Measurements from ENCODE around the gene HES3.
A peak's percentile ranks its signal among the peaks of the same experiment; 100 is the strongest.
"Not testable (repeated sequence)": the region's sequence is repeated elsewhere in the genome, so short reads cannot be mapped to it uniquely, and the experiment has no call there.

HES3 gene

GRCh38 chr1:6219641-6220040 lies 24.3 kb upstream of the HES3 start:
- not testable (repeated sequence) for DNase-seq (ENCODE audit: low read depth in 2 of 2)

DNA sequence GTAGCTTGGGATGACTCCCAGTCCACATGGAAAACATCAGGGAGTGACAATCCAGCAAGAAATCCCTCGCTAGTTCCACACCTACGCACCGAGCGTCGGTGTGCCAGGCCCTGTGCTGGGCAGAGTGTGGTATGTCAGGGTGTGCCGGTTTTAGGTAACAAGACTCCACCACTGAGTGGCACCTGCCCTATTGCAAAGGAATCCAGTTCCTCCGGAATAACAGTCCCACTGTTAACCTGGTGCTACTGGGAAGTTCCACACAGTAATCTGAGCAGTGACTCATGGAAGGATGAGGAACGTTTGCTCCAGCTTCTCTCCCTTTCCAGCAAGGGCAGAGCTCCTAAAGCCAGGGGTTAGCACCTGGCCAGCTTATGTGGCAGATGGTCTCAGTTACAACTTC lies 23.7 kb upstream of the HES3 start:
- no peak for DNase-seq (ENCODE audit: low read depth in 2 of 2)

DNA sequence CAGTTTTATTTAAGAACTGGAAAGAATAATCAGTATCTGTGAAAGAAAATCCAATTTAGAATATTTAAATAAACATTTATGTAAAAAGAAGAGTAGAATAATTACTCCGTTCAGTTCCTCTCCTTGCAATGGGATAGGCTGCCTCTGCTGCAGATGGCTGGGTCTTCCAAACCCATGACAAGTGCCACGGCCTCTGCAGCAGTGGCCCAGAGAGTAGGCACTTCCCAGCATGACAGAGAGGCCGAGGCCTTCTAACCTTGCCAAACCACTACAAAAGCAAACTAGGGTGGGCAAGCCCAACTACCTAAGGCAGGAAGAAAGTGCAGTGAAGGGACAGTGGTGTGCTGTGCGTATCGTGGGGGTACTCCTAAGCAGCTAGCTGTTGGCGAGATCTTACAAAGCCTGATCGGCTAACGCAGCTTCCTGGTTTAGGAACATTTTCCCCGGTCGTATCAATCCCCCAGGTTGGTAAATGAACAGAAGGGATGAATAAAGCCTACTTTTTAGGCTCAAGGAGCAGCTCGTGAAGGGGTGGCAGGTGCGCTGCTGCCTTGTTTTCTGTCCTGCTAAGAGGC lies 22.7 kb upstream of the HES3 start:
- DNase-seq (ENCODE audit: low read depth in 2 of 2) = no peak

- no peak for DNase-seq (ENCODE audit: low read depth in 2 of 2)
Measured at GRCh38 chr1:6222636-6223035, 21.3 kb upstream of the HES3 start.

GRCh38 chr1:6223617-6224016 lies 20.4 kb upstream of the HES3 start:
- DNase-seq (ENCODE audit: low read depth in 2 of 2) = no peak

- DNase-seq (ENCODE audit: low read depth in 2 of 2) = no peak
Measured at GRCh38 chr1:6224718-6225117, 19.3 kb upstream of the HES3 start.

GRCh38 chr1:6225651-6226050 lies 18.3 kb upstream of the HES3 start:
- no peak for DNase-seq (ENCODE audit: low read depth in 2 of 2)

DNA sequence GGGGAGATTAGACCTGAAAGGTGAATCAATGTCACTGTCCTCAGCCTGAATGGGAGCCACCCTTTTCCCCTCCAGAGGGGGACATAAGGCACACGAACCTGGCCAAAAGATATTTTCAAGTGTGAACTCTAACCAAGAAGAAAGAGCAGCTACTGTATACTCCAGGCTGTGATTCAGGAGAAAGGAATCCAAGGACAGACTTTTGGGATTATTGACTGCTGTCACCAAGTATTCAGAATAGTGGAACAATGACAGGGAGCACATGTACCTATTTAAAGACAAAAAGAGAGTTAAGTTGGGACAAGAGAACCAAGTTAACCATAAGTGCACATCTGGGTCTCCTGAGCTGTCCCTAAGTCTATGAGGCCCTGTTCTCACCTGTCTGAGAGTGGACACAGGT lies 10.6 kb upstream of the HES3 start:
- DNase-seq (ENCODE audit: low read depth in 2 of 2) = no peak

DNA sequence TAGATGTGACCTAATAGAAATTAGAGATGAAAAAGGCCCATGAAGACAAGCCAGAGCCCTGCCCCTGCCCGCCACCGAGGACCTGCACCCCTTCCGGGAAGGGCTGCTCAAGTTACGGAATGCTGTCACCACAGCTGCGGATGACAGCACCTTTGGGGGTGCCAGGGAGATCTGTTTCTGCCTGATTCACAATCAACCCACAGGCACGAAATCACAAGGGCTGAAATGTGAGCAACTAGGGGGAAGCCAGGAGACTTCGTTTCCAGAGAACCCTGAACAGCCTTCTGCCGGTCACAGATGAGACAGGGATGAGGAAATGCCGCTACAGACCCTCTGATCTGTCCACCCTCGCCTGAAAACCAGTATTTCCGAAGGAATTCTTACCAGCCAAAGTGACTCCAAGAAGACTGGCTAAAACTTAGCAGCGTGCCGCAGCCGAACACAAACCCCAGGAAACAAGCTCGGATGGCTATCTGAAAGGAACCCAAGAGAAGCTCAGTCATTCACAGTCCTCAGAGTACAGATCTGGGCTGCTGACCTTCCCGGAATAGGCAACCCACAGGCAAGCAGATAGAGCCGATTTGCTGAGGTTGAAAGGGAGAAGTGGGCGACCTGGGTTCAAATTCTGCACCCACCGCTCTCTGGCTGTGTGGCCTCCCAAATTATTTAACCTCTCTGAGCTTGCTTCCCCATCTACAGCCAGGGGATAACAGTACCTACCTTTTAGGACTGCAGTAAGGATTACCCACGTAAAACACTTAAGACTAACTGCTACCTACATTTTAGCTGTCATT lies 9.3 kb upstream of the HES3 start:
- DNase-seq (ENCODE audit: low read depth in 2 of 2) = no peak

DNA sequence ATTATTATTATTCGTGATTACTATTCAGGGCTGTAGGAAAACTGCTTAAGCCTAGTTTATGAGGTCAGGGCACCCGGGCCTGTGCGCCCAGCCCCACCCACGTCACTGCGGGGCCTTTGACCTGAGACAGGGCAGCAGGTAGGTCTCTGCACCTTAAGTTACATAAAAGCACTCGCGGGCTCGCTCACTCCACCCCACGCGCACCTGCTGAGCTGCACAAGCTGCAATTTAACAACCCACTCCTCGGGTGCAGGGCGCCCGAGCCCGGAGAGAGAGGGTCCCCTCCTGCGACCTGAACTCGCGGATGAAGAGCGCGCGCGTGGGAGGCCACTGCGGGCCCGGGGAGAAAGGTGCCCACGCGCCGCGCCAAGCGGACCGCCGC lies 8.7 kb upstream of the HES3 start:
- DNase-seq (ENCODE audit: low read depth in 2 of 2) = no peak

GRCh38 chr1:6237093-6237492 lies 6.9 kb upstream of the HES3 start:
- DNase-seq (ENCODE audit: low read depth in 2 of 2) = no peak

GRCh38 chr1:6239213-6239752 lies 4.7 kb upstream of the HES3 start:
- no peak for DNase-seq (ENCODE audit: low read depth in 2 of 2)

GRCh38 chr1:6239950-6240768 lies 3.8 kb upstream of the HES3 start:
- no peak for DNase-seq (ENCODE audit: low read depth in 2 of 2)

DNA sequence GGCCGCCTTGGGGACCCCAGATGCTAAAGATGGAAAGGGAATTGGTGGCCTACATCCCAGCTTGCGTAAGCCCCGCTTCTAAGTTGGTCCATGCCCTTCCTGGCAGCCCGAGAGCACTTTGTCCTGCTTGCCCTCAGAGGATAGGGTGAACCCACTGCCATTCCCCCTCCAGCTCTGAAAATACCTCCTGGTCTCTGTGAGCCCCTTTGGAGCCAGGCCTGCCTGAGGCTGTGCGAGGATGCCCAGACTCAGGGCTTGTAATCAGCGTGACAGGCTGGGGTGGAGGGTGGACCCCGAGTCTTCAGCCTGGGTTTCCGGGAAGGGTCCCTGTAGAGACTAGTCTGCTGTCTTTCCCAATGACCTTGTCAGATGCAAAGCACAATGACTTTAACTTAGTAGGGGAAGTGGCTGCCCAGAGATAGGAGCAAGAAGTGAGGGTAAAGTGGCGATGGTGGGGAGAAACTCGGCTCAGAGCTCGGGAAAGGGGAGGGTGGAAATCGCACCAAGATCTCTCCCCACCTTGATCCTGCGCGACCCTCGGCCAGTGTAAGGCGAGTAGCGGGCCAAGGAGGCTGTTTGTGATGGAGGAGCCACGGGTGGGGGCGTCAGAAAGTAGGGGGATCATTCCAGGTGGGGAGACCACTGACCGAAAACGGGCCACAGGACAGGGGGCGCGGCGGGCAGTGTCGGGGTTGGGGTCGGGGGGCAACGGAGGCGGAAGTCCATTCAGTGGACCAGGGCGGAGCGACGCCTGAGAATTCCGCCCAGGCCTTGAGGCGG lies 2.7 kb upstream of the HES3 start:
- no peak for DNase-seq (ENCODE audit: low read depth in 2 of 2)

GRCh38 chr1:6241887-6242740 lies 1.9 kb upstream of the HES3 start:
- no peak for DNase-seq (ENCODE audit: low read depth in 2 of 2)

DNA sequence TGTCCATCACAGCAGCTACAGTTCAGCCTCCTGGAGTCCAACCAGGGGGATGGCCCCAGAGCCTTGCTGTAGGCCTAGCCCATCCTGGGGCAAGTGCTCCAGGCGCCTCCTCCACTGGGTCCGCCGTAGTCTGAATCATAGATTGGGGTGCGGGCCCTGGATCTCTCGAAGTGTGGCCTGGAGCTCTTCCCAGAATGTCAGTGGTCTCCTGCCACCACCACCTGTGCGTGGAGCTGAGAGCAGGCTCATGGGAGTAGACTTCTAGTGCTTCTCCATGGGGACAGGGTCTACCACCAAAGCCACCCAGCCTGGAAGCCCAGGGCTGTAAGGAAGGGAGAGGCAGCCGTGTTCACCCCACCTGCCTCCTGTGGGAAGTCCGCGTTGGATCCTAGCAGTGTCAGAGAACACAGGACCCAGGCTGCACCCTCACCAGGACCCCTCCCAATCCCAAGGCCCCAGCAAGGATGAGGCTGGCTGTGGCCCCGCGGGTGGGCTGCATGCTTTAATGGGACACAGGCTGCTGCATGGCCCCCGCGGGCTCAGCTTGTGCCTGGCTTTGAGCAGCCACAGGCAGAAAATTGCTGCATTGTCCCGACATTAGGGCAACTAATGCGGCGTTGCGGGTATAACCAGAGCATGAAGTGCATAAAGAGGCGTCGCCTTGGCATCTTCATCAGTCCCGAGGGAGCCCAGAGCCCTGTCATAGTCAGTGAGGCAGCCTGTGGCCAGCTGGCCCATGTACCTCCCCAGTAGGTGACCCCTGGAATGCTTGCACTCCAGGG lies 735 bp upstream of the HES3 start:
- no peak for DNase-seq (ENCODE audit: low read depth in 2 of 2)

DNA sequence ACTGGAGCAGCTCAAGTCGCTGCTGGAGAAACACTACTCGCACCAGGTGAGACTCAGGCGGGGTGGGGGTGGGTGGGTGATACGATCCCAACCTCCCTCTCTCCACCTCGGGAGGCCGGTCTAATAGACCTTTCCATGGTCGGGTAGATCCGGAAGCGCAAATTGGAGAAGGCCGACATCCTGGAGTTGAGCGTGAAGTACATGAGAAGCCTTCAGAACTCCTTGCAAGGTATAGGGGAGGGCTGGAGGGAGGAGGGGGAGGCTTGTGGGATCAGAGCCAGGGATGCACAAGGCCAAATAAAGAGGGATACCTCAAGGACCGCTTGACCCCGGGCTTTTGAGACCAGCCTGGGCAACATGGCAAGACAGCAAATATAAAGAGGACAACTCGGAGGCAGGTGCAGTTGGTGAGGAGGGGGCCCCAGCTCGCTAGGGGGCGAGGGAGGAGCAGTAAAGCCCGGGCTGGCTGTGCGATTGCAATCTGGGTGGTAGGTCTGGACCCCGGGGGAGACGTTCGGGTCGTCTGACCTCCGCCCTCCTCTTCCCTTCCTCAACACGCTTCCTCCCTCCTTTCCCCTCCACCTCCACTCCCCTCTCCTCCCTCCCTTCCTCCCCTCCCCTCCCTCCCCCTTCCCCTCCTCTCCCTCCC lies 546 bp downstream of the HES3 start:
- no peak for DNase-seq (ENCODE audit: low read depth in 2 of 2)

DNA sequence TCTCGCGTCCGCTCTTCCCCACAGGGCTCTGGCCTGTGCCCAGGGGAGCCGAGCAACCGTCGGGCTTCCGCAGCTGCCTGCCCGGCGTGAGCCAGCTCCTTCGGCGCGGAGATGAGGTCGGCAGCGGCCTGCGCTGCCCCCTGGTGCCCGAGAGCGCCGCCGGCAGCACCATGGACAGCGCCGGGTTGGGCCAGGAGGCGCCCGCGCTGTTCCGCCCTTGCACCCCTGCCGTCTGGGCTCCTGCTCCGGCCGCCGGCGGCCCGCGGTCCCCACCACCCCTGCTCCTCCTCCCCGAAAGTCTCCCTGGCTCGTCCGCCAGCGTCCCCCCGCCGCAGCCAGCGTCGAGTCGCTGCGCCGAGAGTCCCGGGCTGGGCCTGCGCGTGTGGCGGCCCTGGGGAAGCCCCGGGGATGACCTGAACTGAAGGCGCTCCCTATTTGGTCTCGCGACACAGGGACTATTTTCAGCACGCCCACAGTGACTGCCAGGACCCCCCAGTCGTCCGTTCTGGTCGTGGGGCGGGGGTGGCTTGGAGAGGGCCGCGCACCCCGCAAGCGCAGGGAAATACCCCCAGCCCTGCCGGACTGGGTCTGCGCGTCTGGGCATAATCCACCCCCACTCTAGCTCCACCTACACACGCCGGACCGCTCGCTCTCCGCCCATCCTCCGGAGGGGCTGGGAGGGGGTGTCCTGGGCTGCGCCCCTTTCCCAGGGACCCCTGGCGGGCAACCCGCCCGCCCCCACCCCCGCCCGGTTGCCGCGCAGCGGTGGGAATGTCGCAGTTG lies 1.3 kb downstream of the HES3 start:
- DNase-seq (ENCODE audit: low read depth in 2 of 2) = peak; percentile 72

Data from activated CD4-positive, alpha-beta T cell treated with anti-CD3 and anti-CD28 coated beads for 24 hours (primary cell).